ENCODE results near the gene PSMD3.

PSMD3 gene

DNA sequence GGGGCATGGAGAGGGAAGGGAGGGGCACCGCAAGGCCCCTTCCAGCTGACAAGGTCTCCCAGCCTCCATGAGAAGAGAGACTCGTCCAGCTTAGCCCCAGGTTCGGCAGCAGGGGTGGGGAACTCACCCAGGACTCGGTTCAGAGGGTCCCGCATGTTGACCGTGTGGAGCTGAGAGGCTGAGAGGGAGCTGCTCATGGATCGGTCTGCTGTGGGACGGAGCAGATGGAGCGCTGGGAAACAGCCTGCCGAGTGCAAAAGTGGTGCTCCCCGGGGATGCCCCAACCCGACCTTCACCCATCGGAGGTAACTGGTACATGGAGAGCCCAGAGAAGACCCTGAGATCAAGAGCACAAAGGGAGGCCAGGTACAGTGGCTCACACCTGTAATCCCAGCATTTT, 39.5 kb downstream of the PSMD3 start:
- in situ Hi-C loops (cut with MboI; ENCODE audit: low sequenced_read_pairs) = no loop called here

DNA sequence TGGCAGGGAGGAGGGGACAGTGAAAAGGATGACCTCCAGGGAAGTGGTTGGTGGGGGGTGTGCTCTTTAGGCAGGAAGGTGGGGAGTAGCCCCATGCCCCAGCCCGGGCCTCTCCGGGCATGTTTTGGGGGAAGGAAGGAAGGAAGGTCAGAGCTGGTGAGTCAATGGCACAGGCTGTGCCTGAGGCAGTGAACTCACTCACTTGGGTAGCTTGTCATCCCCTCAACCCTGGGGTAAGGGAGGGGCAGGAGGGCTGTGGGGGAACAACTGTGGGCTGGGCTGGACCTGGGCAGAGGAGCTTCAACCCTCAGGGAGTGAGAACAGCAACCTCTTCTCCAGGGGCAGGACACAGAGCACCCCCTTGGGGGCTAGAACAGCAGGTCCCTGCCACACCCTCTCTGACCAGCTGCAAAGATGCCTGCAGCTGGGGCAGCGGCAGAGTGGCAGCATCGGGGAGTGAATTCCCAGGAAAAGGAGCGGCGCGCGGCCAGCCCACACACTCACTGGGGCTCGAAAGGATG, 40.9 kb downstream of the PSMD3 start:
- in situ Hi-C loops (cut with MboI; ENCODE audit: low sequenced_read_pairs) = no loop called here

DNA sequence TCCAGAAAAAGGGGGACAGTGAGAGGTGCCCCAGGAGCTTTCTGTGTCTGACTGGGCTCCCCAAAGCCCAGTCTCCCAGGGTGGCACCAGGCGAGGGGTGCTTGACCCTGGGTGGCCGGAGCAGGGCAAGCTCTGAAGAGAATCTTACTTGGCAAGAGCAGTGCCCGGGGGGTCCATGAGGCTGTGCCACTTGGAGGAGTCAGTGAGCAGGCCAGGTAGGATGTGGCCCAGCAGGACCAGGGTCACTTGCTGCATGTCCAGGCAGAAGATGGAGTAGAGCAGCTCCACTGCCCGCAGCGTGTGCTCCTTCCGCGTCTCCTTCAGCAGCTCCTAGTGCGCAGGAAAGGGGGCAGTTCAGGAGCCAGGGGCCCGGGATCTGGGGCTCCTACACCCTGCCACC, 41.9 kb downstream of the PSMD3 start:
- in situ Hi-C loops (cut with MboI; ENCODE audit: low sequenced_read_pairs) = no loop called here

DNA sequence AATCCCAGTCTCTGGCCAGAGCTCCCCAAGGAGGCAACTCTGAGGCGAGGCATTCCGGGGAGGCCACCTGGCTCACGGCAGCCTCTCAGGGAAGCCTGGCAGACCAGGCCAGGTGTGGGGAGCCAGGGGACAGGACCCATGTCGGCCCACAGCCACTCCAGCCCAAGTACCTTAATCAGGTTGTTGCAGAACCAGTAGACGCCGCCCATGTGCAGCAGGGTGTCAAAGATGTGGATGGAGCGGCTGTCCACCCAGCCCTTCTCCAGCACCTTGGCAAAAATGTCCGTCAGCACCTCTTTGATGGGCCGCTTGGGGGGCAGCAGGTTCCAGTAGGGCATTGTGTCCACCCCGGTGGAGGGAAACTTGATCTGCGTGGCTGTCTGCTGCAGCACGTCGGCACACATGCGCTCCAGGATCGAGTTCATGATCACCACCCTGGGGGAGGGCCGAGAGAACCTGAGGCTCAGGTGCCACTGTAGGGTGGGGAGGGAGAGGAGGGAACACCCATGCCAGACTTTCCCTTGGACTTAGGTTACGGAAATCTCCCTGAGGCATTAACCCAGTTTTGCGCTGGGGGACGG, 42.4 kb downstream of the PSMD3 start:
- in situ Hi-C loops (cut with MboI; ENCODE audit: low sequenced_read_pairs) = no loop called here

DNA sequence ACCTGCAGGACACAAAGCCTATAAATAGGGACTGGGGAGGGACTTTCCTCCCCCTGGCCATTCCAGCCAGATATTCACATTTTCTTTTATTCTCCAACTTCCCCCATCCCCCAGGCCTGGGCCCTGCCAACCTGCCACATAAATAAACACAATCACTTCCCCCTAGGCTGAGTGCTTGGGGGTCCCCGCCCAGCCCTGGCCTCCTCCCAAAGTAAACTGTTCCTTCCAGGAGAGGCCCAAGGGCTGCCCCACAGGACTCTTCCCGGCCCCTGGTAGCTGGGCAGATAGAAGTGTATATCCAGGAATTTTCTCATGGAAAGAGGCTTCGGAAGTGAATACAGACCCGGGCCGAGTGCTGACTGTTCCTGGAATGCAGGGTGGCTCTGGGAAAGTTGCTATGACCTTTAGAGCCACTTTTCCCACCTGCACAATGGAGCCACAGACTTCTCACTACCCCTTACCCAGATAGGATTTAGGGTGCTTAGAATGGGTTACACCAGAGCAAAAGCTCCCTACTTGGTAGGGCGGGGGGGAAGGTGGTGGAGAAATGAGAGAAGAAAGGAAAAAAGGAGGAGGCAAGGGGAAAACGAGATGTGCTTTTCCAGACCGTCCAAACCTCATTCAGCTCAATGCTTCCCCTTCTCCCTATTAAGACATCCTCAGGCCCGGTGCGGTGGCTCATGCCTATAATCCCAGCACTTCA, 43.1 kb downstream of the PSMD3 start:
- in situ Hi-C loops (cut with MboI; ENCODE audit: low sequenced_read_pairs) = no loop called here

DNA sequence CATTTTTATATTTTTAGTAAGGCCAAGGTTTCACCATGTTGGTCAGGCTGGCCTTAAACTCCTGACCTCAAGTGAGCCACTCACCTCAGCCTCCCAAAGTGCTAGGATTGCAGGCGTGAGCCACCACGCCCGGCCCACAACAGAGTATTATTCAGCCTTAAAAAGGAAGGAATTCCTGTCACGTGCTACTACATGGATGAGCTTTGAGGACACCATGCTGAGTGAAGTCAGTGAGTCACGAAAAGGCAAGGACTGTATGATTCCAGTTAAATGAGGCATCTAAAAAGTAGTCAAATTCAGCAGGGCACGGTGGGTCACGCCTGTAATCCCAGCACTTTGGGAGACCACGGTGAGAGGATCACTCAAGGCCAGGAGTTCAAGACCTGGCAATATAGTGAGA, 44.3 kb downstream of the PSMD3 start:
- in situ Hi-C loops (cut with MboI; ENCODE audit: low sequenced_read_pairs) = no loop called here

DNA sequence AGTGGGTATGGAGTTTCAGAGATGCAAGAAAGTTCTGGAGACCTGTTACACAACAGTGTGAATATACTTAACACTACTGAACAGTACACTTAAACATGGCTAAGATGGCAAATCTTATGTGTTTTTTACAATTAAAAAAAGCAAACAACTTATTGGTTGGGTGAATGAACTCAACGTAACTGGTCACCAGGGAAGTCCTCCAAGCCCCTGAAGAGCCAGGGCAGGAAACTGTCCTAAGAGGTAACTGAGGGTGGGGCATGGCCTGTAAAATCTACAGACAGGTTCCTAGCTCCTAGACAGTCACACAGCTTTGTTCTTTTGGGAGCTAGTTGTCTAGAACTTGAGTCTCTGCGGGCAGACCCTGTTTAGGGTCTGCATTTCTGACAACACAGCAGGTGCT, 45.0 kb downstream of the PSMD3 start:
- in situ Hi-C loops (cut with MboI; ENCODE audit: low sequenced_read_pairs) = no loop called here

DNA sequence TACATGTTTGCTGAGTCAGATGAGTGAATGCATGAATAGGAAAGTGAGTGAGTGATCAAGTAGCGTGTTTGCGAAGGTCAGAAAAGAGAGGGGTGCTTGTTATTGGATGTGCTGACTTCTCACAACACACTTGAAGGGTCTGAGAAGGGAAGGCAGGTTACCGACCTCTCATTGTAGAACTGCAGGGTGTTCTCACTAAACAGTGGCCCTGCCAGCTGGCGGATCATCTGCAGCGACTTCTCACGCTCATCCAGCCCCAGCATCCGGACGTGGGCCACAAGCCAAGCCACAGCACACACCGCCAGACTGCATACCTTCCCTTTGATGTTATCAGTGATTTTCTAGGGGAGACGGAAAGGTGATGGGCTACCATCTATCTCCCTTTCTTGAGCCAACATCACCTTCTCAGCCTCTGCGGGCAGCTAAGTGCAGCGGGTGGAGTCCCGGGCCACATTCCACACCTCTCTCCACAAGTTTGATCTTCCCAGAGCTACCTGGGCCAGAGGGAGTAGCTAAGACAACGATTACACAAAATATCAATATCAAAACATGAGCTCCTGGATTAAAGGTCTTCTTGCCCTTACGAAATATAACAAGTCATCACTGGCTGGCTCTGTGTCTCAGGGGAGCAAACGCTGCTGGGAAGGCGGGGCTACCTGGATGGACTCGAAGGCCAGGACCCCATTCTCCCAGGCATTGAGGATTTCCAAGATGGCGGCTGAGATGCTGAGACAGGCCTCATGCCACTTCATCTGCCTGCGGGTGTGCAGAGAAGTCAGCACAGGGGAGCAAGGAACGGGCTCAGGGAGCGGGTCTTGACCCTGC, 45.6 kb downstream of the PSMD3 start:
- in situ Hi-C loops (cut with MboI; ENCODE audit: low sequenced_read_pairs) = no loop called here

DNA sequence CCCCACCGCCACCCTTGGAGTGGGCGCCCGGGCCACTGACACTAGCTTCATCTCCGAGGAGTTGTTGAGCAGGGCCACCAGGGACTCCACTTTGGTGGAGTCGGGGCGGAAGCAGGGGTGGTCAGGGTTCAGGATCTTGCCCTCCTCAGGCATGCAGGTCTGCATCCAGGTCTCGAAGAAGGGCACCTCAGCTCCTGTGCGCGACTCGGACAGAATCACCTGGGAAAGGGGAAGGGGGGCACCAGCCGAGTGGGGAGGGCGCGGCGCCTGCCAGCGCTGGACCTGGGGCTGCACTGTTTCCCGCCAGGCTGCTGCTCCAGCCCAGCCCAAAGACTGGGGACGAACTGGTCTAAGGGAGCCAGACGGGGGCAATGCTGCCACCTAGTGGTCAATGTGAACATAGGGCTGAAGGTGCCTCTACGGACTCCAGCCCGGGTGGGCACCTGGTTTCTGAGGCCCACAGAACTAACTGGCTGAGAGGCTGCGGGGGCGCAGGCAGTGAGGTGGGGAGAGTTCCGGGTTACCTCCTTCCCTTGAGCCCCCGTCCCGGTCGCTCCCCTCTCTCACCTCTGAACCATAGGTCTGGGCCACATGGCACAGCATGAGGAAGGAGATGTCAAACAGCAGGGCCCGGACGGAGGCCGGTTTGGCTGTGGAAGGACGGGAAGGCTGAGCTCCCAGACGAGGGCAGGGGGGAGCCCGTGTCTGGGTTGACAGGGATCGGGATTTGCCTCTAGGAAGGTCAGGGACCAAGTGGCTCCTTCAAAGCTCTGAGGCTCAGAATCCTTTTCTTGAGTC, 46.4 kb downstream of the PSMD3 start:
- in situ Hi-C loops (cut with MboI; ENCODE audit: low sequenced_read_pairs) = no loop called here

DNA sequence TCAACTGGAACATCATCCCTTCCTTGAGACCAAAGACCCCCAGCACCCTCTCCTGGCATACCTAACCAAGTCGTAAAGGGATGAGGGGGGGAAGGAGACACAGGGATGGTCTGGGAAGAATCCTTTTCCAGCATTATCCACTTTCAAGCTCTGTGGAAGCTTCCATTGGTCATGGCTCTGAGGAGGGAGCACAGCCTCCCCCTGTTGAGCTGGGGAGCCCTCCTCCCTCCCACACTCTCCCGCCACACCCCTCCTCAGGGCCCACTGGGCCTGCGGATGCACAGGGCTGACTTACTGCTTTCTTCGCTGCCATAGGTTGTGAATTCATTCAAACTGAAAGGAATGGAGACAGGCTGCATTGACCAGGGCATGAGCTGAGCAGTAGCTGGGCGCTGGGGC, 47.0 kb downstream of the PSMD3 start:
- in situ Hi-C loops (cut with MboI; ENCODE audit: low sequenced_read_pairs) = no loop called here

DNA sequence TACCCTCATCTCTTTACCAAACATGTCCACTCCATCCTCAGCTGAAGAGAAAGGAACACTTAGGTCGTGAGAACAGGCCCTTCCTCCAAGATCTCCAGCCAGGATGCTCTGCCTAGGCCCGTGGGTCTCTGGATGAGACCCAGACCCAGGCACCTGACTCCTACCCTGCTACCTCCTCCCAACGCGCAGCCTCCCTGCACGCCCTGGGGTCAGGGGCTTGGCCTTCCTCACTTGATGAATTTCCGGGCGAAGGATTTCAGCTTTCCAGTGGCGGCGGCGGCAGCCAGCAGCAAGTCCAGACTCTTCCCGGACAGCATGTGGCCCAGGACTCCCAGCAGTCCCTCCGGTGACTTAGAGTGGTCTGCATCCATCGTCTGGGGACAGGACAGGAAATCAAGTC, 48.0 kb downstream of the PSMD3 start:
- in situ Hi-C loops (cut with MboI; ENCODE audit: low sequenced_read_pairs) = no loop called here

DNA sequence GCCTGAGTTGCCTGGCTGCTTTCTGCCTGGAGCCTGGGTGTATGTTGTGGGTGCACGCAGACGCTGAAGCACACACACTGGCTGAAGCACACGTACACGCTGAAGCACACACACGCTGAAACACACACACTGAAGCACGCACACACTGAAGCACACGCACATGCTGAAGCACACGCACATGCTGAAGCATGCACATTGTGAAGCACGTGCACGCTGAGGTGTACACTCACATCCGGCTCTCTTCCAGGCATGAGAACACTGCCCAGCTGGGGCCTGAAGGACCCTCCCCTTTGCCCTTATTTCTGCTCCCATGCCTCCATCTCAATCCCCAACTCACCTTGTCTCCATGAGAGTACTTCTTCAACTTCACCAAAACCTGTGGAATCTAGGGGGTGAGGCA, 51.1 kb downstream of the PSMD3 start:
- in situ Hi-C loops (cut with MboI; ENCODE audit: low sequenced_read_pairs) = no loop called here

DNA sequence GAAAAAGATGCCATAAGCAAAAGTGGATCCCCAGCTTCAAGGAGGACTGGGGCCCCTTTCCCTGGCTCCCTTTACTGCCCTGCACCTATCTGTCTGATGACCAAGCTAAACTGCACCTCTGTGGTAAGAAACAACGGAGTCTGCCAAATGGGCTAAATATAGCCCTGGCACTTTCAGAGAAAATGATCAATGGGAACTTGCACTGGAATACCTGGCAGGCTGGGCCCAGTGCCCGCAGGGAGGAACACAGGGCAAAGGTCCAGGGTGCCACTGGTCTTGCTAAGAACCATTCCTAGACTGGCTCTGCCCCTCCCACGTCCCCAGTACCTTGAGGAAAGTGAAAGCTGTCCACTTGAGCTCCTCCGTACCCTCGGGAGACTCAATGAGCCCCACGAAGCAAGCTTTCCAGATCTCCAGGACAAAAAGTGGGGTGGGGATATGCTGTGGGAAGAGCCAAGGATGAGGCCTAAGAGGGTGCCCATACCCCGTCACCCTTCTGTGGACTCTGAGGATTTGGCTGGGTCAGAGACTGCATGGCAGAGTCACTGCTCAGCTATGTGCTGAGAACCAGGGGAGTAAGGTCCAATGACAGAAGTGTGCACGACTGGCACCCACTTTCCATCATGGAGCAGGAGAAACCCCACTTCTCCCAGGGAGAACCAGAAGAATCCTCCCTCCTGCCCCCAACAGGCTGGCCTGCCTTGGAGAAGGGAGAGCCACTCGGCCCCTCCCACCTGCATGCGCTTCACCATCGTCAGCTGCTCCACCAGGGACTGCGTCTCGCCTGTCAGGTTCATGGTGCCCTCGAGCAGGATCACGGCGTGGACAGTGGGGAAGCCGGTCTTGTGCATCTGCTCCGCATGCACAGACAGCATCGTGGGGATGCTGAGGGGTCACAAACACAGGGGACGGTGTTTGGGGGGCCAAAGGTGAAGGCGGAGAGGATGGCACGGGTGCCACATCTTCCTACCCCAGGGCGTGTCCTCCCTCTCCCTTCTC, 52.0 kb downstream of the PSMD3 start:
- in situ Hi-C loops (cut with MboI; ENCODE audit: low sequenced_read_pairs) = no loop called here

DNA sequence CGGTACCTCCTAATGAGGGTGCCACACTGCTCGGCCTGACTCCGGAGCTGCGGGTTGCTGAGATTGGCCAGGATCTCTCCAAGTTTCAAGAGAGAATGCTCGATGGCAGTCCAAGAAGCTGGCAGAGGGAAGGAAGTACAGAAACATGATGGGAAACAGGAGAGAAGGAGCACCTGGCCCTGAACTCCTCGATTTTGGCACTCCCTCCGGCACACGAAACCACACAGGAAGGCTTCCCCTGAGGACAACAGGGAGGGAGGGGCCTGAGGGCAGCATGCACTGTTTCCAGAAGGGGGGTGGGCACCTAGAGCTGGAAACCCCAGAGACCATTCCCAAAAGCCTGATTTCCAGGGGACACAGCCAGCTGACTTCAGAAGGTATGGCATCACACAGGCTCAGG, 52.7 kb downstream of the PSMD3 start:
- in situ Hi-C loops (cut with MboI; ENCODE audit: low sequenced_read_pairs) = no loop called here

DNA sequence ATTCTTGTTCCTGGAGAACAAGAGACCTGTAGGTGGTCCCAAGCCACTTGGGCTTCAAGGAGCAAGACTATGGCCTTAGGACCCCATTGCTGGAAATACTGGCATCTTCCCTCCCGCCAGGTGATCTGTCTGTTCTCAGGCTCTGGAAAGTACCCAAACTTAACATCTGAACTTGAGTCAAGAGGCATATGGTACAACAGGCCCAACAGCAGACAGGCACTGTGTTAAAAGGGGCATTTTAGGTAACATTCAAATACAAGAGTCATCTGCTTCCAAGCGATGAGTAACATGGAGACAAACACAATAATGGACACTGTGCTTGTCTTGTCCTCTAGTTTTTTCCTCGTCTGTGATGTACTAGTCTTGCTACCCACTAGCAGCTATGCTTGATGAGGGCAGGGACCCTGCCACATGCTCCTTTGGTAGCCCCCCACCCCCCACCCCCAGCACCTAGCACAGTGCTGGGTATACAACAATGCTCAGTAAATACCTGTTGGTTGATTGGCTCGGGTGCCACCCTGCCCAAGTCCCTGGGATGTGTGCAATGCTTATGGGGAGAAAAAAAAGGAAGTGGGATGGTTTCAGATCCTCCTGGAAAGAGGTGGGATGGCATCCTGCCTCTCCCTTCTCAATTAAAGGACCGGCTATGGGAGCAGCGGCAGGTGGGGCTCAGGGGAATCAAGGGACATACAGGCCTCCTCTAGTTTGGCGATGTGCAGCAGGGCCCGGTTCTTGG, 54.0 kb downstream of the PSMD3 start:
- in situ Hi-C loops (cut with MboI; ENCODE audit: low sequenced_read_pairs) = no loop called here

DNA sequence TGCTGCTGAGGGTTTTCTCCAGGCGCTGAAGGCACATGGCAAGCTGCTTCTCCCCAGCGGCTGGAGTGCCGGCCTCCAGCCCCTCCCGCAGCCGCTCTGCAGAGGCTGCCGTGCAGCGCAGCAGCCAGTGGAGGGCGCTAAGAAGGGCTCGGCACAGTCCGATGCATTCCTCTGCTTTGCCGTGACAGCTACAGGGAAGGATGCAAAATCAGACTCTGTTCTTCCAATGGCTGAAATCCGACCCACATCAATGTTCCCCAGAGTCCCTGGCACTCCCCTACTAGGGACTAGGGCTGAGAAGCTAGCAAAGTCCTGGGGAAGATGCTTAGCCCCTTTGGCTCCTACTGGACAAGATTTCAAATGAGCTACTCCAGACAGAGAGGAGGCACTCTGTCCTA, 54.6 kb downstream of the PSMD3 start:
- in situ Hi-C loops (cut with MboI; ENCODE audit: low sequenced_read_pairs) = no loop called here

DNA sequence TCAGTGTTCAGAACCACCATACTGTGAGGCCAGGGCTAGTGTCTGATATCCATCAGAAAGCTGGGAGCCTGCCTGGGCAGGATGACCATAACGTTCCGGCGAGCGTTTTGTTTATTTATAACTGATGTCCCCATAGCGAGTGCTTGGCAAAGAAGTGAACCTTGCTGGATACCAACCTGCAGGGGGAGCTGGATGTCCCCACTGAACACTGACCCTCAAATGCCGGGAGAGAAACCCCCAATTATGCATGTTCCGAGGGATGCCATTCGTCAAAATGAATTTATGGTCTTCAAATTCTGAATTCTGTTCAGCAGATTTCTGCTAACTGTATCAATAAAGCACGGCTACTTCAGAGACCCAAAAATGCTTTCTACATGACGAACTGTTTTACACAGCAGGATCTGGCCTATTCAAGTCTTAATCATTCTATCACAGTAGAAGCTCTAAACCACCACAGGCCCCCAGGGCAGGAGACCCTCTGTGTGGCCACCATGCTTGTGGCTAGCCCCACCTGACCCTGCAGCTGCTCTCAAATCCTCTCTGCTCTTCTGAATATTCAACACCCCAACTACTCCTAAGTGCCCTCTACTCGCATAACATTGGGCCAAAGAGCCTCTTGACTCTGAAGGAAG, 58.4 kb downstream of the PSMD3 start:
- in situ Hi-C loops (cut with MboI; ENCODE audit: low sequenced_read_pairs) = no loop called here

DNA sequence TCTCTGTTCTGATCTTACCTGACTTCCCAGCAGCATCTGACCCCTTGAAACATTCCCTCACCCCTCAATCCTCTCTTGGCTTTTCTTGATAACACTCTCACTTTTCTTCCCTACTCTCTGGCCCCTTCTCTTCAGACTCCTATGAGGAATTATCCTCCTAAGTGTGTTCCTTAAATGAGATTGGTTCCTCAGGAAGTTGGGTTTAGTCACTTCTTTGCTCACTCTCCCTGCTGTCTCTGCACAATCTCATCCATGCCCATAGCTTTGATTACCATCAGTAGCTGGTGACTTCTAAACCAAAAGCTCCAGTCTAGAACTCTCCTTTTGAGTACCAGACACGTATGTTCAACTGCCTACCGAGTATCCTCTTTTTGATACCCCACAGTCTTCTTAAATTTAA, 60.6 kb downstream of the PSMD3 start:
- in situ Hi-C loops (cut with MboI; ENCODE audit: low sequenced_read_pairs) = no loop called here
